ENCODE results near the gene INHBC.
"Not testable (repeated sequence)": the region's sequence is repeated elsewhere in the genome, so short reads cannot be mapped to it uniquely, and the experiment has no call there.

Gene INHBC

GRCh38 chr12:57434517-57435223 lies at the start of gene INHBC:
TSS of gene INHBC (plus strand) at chr12:57434784. CDS start at chr12:57434887, 103 bp downstream.
- no peak for DNase-seq

- no peak for DNase-seq
These were observed 49.0 kb upstream of the INHBC start for GRCh38 chr12:57385586-57385985.

- no peak for DNase-seq
These were observed 48.3 kb upstream of the INHBC start for GRCh38 chr12:57386187-57386720.

- DNase-seq, result no peak
These were observed 46.2 kb upstream of the INHBC start for GRCh38 chr12:57388425-57388824.

- DNase-seq, result no peak
These were observed 45.6 kb upstream of the INHBC start for GRCh38 chr12:57389033-57389432.

- DNase-seq, result no peak
These were observed 44.4 kb upstream of the INHBC start for GRCh38 chr12:57390174-57390573.

- DNase-seq, result no peak
These were observed 39.5 kb upstream of the INHBC start for GRCh38 chr12:57395121-57395520.

- DNase-seq, result no peak
These were observed 37.1 kb upstream of the INHBC start for GRCh38 chr12:57397441-57397840.

- not testable (repeated sequence) for DNase-seq
These were observed 34.7 kb upstream of the INHBC start for GRCh38 chr12:57399718-57400463.

- no peak for DNase-seq
These were observed 33.4 kb upstream of the INHBC start for GRCh38 chr12:57401165-57401564.

GRCh38 chr12:57402156-57402555 lies 32.4 kb upstream of the INHBC start:
- not testable (repeated sequence) for DNase-seq

GRCh38 chr12:57404966-57405640 lies 29.5 kb upstream of the INHBC start:
- DNase-seq, result no peak

GRCh38 chr12:57410534-57410933 lies 24.1 kb upstream of the INHBC start:
- no peak for DNase-seq

GRCh38 chr12:57414160-57414559 lies 20.4 kb upstream of the INHBC start:
- DNase-seq, result not testable (repeated sequence)

GRCh38 chr12:57415088-57415487 lies 19.5 kb upstream of the INHBC start:
- no peak for DNase-seq

- DNase-seq, result no peak
These were observed 18.3 kb upstream of the INHBC start for GRCh38 chr12:57416039-57416996.

- no peak for DNase-seq
These were observed 16.3 kb upstream of the INHBC start for GRCh38 chr12:57418255-57418654.

GRCh38 chr12:57419495-57419894 lies 15.1 kb upstream of the INHBC start:
- no peak for DNase-seq

- DNase-seq, result no peak
These were observed 14.1 kb upstream of the INHBC start for GRCh38 chr12:57420482-57420881.

- not testable (repeated sequence) for DNase-seq
These were observed 7.6 kb upstream of the INHBC start for GRCh38 chr12:57426948-57427347.

GRCh38 chr12:57428965-57429364 lies 5.6 kb upstream of the INHBC start:
- DNase-seq, result no peak

- no peak for DNase-seq
These were observed 5.0 kb upstream of the INHBC start for GRCh38 chr12:57429473-57430111.

All from activated gamma-delta T cell treated with Interleukin-2 at 50 U/mL for 16 hours (primary cell).